Endothelial cell of umbilical vein (primary cell): Measurements from ENCODE around the gene ETFA. TPM values are rescaled to one million over a fixed set of nuclear protein-coding genes. Genes with fewer than 3 reads are reported as not detected.

Source experiments
- BruUV-seq: library from RNA; stranded (reverse); fragments of 400-500 nt; replicated peaks from 2 replicates; lab custom pipeline; 2021; lab: Mats Ljungman, UMichigan
- CTCF ChIA-PET: fragments of 300-600, 350-600 bp; sonication (Branson Sonifier 250); formaldehyde crosslinking; loops from one replicate; lab custom pipeline; 2021; ENCODE audit warnings: antibody characterized with exemption, inconsistent platforms; lab: Charles Lee
- POLR2A ChIA-PET: fragments of 300-600, 350-600 bp; sonication (Branson Sonifier 250); formaldehyde crosslinking; loops from one replicate; lab custom pipeline; 2021; ENCODE audit warnings: antibody characterized with exemption, inconsistent platforms; lab: Charles Lee
- DNase-seq: peaks from one replicate; pipeline ENCODE4 v3.0.0-alpha.2; 2011; ENCODE audit warnings: low read depth, low spot score
- FAIRE-seq: peaks from 2 replicates; lab custom pipeline; 2011; peaks lifted over from hg19 to GRCh38; lab: Jason Lieb, UNC
- H2AFZ ChIP-seq: 2 replicates; pipeline ENCODE4 v1.6.0; 2012; ENCODE audit warnings: low read depth, low read length, control low read depth, inconsistent platforms
- H3K27ac ChIP-seq: 2 replicates; pipeline ENCODE4 v1.5.1; 2011; ENCODE audit warnings: low read depth, mild to moderate bottlenecking, control low read depth, low read length, moderate library complexity; ENCODE audit not compliant: insufficient read depth
- H3K27me3 ChIP-seq, 2 experiments: 2 replicates each; pipeline versions ENCODE4 v1.6.0 to v1.6.1; 2011; ENCODE audit warnings: low read length in 2 of 2, mixed read lengths in 1 of 2; ENCODE audit not compliant: control insufficient read depth in 2 of 2, insufficient read depth in 2 of 2
- H3K36me3 ChIP-seq, 2 experiments: 2 replicates in 1 of 2; 3 replicates in 1 of 2; pipeline ENCODE4 v1.5.1; 2011; ENCODE audit warnings: low read length in 2 of 2, mild to moderate bottlenecking in 1 of 2, moderate library complexity in 1 of 2; ENCODE audit not compliant: control insufficient read depth in 2 of 2, insufficient read depth in 2 of 2; ENCODE audit errors: extremely low read depth in 1 of 2
- H3K4me1 ChIP-seq: 3 replicates; pipeline ENCODE4 v1.5.1; 2011; ENCODE audit warnings: mild to moderate bottlenecking, low read length; ENCODE audit not compliant: control insufficient read depth, insufficient read depth; ENCODE audit errors: extremely low read depth
- H3K4me2 ChIP-seq: 2 replicates; pipeline ENCODE4 v1.6.1; 2011; ENCODE audit warnings: low read length, control low read depth, mixed read lengths; ENCODE audit not compliant: insufficient read depth
- H3K4me3 ChIP-seq, 3 experiments: fragments of 200-600 bp in 1 of 3; sonication (generic), shearing (Covaris generic) in 1 of 3; replicated peaks in 1 of 3; 2 replicates each; pipeline ENCODE4 v1.5.1; 2011 to 2016; ENCODE audit warnings: control low read depth in 3 of 3, low read length in 3 of 3, mild to moderate bottlenecking in 2 of 3, inconsistent platforms in 1 of 3, low read depth in 1 of 3, moderate library complexity in 1 of 3; ENCODE audit not compliant: insufficient read depth in 1 of 3
- H3K79me2 ChIP-seq: 2 replicates; pipeline ENCODE4 v1.6.0; 2012; ENCODE audit warnings: low read length, inconsistent platforms; ENCODE audit not compliant: control insufficient read depth, insufficient read depth
- H3K9ac ChIP-seq: replicated peaks from 2 replicates; pipeline ENCODE3; 2011; ENCODE audit warnings: low read length, control low read depth; ENCODE audit not compliant: insufficient read depth; ENCODE audit errors: extremely low read depth
- H3K9me1 ChIP-seq: replicated peaks from 3 replicates; pipeline ENCODE4 v1.6.0; 2011; ENCODE audit warnings: mild to moderate bottlenecking, low read length; ENCODE audit not compliant: control insufficient read depth, insufficient read depth; ENCODE audit errors: extremely low read depth
- H3K9me3 ChIP-seq: replicated peaks from 2 replicates; pipeline ENCODE4 v1.5.1; 2012; ENCODE audit warnings: low read length, inconsistent platforms; ENCODE audit not compliant: control insufficient read depth, insufficient read depth
- H4K20me1 ChIP-seq: replicated peaks from 2 replicates; pipeline ENCODE3; 2011; ENCODE audit warnings: mild to moderate bottlenecking, low read length; ENCODE audit not compliant: control insufficient read depth, insufficient read depth; ENCODE audit errors: extremely low read depth
- CTCF ChIP-seq, 2 donors: IDR thresholded peaks; 1 replicate in 1 of 2; 2 replicates in 1 of 2; pipeline ENCODE4 v1.5.1; 2011; ENCODE audit warnings: low read length in 2 of 2, mild to moderate bottlenecking in 2 of 2, moderate library complexity in 2 of 2, control low read depth in 1 of 2, inconsistent platforms in 1 of 2, low read depth in 1 of 2; ENCODE audit not compliant: insufficient read depth in 1 of 2; ENCODE audit errors: extremely low read depth in 1 of 2
- EZH2 ChIP-seq: IDR thresholded peaks from 2 replicates; pipeline ENCODE4 v1.6.1; 2012; ENCODE audit warnings: borderline replicate concordance, low read depth, mild to moderate bottlenecking, moderate library complexity, low read length, inconsistent platforms; ENCODE audit not compliant: severe bottlenecking
- FOS ChIP-seq: IDR thresholded peaks from 2 replicates; pipeline ENCODE4 v1.6.1; 2011; ENCODE audit warnings: mild to moderate bottlenecking, low read length, moderate library complexity, borderline replicate concordance; ENCODE audit not compliant: insufficient read depth
- GATA2 ChIP-seq: IDR thresholded peaks from 2 replicates; pipeline ENCODE4 v1.7.0; 2011; ENCODE audit warnings: low read depth, mild to moderate bottlenecking, moderate library complexity, mixed read lengths, low read length; ENCODE audit not compliant: insufficient read length, insufficient read depth
- JUN ChIP-seq: IDR thresholded peaks from 2 replicates; pipeline ENCODE4 v1.6.1; 2011; ENCODE audit warnings: borderline replicate concordance, low read depth; ENCODE audit not compliant: insufficient read length, insufficient read depth
- MAX ChIP-seq: IDR thresholded peaks from 2 replicates; pipeline ENCODE4 v1.6.1; 2011; ENCODE audit not compliant: insufficient read depth, insufficient read length
- MYC ChIP-seq: IDR thresholded peaks from one replicate; pipeline ENCODE4 v1.6.1; 2011; ENCODE audit warnings: mild to moderate bottlenecking, low read depth, low read length
- POLR2A ChIP-seq: IDR thresholded peaks from 2 replicates; pipeline ENCODE4 v1.6.1; 2012; ENCODE audit warnings: low read depth, mild to moderate bottlenecking, control low read depth, low read length
- POLR2AphosphoS5 ChIP-seq: IDR thresholded peaks from 2 replicates; pipeline ENCODE4 v1.6.1; 2012; ENCODE audit warnings: low read depth, mild to moderate bottlenecking, control low read depth, low read length, moderate library complexity; ENCODE audit not compliant: insufficient read depth
- dilution Hi-C: fragments of 300-500 bp; cut with MboI; formaldehyde crosslinking; loops from one replicate; pipeline ENCODE4 v1.15.0; 2019; ENCODE audit warnings: low sequenced_read_pairs; ENCODE audit not compliant: extremely low pct_ligation_motif_present
- intact Hi-C: fragments of 100-400 bp; cut with micrococcal nuclease; formaldehyde crosslinking; loops from one replicate; pipeline ENCODE4 v1.10.0; 2022
- polyA plus RNA-seq, 4 experiments: library from polyadenylated mRNA; depleted of rRNA in 3 of 4; stranded (reverse) in 3 of 4; unstranded in 1 of 4; fragments of >200 nt; gene quantifications; 2 replicates each; pipeline versions ENCODE4 v1.2.1 to v1.2.3, GENCODE V29; 2011 to 2012; ENCODE audit warnings: missing spikeins in 1 of 4
- total RNA-seq: library from RNA; stranded (reverse); gene quantifications from 2 replicates; pipeline ENCODE4 v1.2.3, GENCODE V29; 2021

The ETFA gene
- total and polyA plus RNA-seq, 2 donors (not counting 3 experiments of a cell fraction or from before 2014, with no cell fraction given) = 102 to 116 TPM

- dilution Hi-C loops = no loop called here
Measured at GRCh38 chr15:76204916-76205460, 106.3 kb downstream of the ETFA start.

More at GRCh38 chr15:76204916-76205460, 106.3 kb downstream of the ETFA start:
- no peaks in the 10 kb centered on the region for H3K27me3 ChIP-seq
- no peak overlapping the region for H2AFZ ChIP-seq
- no peak overlapping the region for H3K4me3 ChIP-seq
- no peaks in the 10 kb centered on the region for H3K4me1 ChIP-seq
- no peaks in the 10 kb centered on the region for H4K20me1 ChIP-seq
- ChIA-PET CTCF (interaction anchor here (1.9 to 2.2 kb wide), 2 partner anchors 9 to 14 kb away, joined by 5 to 13 read pairs; no protein-coding TSS in a partner anchor), POLR2A (interaction anchor here (0.7 kb wide), 1 partner anchor 8 kb away, joined by 3 read pairs; no protein-coding TSS in a partner anchor)
- H3K36me3 ChIP-seq = no peaks in the 10 kb centered on the region
- no peak overlapping the region for H3K27ac ChIP-seq
- H3K79me2 ChIP-seq = no peaks in the 10 kb centered on the region
- TF ChIP-seq JUN (no peak), GATA2 (no peak), MYC (no peak), FOS (no peak), CTCF (IDR thresholded peaks at IDR 0.05; ENCODE audit: extremely low read depth in 1 of 2, insufficient read depth in 1 of 2, low read depth in 1 of 2, low read length in 2 of 2) (no peak), MAX (no peak), EZH2 (no peak), POLR2AphosphoS5 (no peak), POLR2A (no peak)
- no peak overlapping the region for H3K4me2 ChIP-seq
- DNase-seq (no peak), FAIRE-seq (no peak)
- H3K9me1 ChIP-seq = no peaks in the 10 kb centered on the region
- H3K9me3 ChIP-seq = no peaks in the 10 kb centered on the region
- H3K9ac ChIP-seq = no peak overlapping the region
- no TSS peak for BruUV-seq
- intact Hi-C loops = no loop called here
